HL-60 (cell line): Measurements from ENCODE around the gene FGFR3.

Source experiments
- DNase-seq, 2 experiments: peaks; one replicate each; pipeline ENCODE4 v3.0.0-alpha.2; 2010 to 2020; ENCODE audit warnings: low read depth in 1 of 2, low spot score in 1 of 2
- H3K27ac ChIP-seq: fragments of 250-450 bp; sonication (Bioruptor Pico); replicated peaks from 2 replicates; pipeline ENCODE4 v1.5.1; 2020; ENCODE audit warnings: mild to moderate bottlenecking, moderate library complexity
- H3K27me3 ChIP-seq: fragments of 250-450 bp; sonication (Bioruptor Pico); 2 replicates; pipeline ENCODE4 v1.5.1; 2021; ENCODE audit warnings: mild to moderate bottlenecking, moderate library complexity; ENCODE audit not compliant: insufficient read depth, poor library complexity, severe bottlenecking
- H3K4me3 ChIP-seq: replicated peaks from 2 replicates; pipeline ENCODE4 v1.5.1; 2011; ENCODE audit warnings: mild to moderate bottlenecking, control low read depth, low read length; ENCODE audit not compliant: insufficient read depth
- CTCF ChIP-seq: IDR thresholded peaks from one replicate; pipeline ENCODE4 v1.5.1; 2011; ENCODE audit warnings: low read length, control low read depth, inconsistent platforms; ENCODE audit not compliant: insufficient read depth
- GABPA ChIP-seq: IDR thresholded peaks from 2 replicates; pipeline ENCODE4 v1.6.1; 2012; ENCODE audit warnings: low read depth
- POLR2AphosphoS5 ChIP-seq: IDR thresholded peaks from 2 replicates; pipeline ENCODE4 v1.6.1; 2012; ENCODE audit warnings: low read depth
- SPI1 ChIP-seq: IDR thresholded peaks from 2 replicates; pipeline ENCODE4 v1.6.1; 2012; ENCODE audit warnings: low read depth, mild to moderate bottlenecking, borderline replicate concordance
- TF ChIP-seq, protein P1 (sequence below): IDR thresholded peaks from 2 replicates; pipeline ENCODE4 v1.6.1; 2012; ENCODE audit warnings: low read depth; ENCODE audit not compliant: insufficient replicate concordance

The FGFR3 gene

DNA sequence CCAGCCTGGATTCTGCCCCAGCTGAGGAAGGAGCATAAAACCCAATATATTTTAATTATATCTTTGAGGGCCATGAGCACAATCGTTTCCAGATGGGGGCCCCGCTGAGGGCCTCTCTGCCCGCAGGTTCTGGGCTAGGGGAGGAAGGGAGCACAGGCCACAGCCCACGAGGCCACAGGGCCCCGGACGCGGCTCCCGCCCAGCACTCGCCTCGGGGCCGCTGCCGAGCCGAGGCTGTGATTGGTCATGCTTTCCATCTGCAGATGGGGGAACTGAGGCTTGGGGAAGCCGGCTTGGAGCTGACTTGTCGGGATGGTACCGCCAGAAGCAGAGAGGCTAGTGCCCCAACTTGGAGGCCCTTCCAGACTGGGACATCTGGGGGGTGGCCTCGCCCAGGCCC, 37.8 kb upstream of the FGFR3 start:
- H3K27ac ChIP-seq: no peak overlapping the region
- DNase-seq: no peak
- TF ChIP-seq, protein P1, sequence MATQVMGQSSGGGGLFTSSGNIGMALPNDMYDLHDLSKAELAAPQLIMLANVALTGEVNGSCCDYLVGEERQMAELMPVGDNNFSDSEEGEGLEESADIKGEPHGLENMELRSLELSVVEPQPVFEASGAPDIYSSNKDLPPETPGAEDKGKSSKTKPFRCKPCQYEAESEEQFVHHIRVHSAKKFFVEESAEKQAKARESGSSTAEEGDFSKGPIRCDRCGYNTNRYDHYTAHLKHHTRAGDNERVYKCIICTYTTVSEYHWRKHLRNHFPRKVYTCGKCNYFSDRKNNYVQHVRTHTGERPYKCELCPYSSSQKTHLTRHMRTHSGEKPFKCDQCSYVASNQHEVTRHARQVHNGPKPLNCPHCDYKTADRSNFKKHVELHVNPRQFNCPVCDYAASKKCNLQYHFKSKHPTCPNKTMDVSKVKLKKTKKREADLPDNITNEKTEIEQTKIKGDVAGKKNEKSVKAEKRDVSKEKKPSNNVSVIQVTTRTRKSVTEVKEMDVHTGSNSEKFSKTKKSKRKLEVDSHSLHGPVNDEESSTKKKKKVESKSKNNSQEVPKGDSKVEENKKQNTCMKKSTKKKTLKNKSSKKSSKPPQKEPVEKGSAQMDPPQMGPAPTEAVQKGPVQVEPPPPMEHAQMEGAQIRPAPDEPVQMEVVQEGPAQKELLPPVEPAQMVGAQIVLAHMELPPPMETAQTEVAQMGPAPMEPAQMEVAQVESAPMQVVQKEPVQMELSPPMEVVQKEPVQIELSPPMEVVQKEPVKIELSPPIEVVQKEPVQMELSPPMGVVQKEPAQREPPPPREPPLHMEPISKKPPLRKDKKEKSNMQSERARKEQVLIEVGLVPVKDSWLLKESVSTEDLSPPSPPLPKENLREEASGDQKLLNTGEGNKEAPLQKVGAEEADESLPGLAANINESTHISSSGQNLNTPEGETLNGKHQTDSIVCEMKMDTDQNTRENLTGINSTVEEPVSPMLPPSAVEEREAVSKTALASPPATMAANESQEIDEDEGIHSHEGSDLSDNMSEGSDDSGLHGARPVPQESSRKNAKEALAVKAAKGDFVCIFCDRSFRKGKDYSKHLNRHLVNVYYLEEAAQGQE: no peak
- TF ChIP-seq POLR2AphosphoS5: no peak
- TF ChIP-seq CTCF: no peak
- TF ChIP-seq SPI1: no peak
- no peak for TF ChIP-seq GABPA
- H3K27me3 ChIP-seq: no peaks in the 10 kb centered on the region
- H3K4me3 ChIP-seq: no peak overlapping the region

DNA sequence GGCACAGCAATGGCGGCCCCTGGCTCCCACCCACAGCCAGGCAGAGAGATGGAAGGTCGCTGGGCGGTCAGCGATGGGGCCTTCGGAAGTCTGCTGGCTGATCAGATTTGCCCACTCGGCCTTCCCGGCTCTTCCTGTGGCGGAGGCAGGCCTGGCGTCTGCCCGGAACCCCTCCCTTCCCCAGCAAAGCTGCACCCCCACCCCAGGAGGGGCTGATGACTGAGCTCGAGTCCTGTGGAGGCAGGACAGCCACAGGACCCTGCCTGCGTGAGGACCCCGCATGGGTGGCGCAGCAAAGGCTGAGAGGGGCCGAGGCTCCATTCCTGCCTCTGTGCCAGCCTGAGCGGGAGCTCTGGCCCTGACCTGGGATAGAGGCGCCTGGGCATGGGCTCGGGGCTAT, 37.0 kb upstream of the FGFR3 start:
- TF ChIP-seq SPI1 (no peak), GABPA (no peak), CTCF (no peak), POLR2AphosphoS5 (no peak)
- DNase-seq: no peak
- Histone ChIP-seq H3K4me3 (no peak overlapping the region), H3K27ac (no peak overlapping the region), H3K27me3 (no peaks in the 10 kb centered on the region)

DNA sequence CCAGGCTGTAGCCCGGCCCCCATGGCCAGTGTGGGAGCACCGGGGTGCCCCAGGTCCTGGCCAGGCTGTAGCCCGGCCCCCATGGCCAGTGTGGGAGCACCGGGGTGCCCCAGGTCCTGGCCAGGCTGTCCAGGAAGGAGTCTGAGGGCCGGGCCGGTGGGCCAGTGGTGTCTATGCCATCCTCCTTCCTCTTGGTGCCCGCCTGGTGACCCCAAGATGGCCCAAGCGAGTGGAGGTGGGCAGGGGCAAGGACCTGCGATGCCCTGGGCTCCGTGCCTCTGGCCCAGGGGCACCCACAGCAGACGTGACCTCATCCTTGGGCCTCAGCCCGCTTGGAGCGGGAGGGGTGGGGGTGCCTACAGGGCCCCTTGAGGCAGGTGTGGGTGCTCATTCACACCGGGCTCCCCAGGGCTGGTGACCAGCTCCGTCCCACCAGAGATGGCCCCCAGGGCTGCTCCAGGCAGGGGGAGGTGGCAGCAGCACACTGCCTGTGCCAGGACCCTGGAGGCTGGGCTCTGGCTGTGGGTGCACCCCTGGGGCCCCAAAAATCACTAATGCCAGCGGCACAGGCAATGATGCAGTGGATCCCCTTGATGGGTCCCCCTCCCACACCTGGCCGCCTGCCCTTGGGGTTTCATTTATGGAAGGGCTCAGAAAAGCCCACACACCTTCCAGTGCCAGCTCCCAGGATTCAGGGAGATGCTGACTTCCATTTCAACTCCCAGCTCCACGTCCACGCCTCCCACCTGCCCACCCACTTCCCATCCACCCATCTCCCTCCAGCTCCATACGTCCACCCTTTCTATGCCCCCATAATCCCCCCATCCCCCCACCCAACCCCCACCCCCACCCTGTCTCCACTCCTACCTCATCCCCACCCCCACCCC, 36.0 kb upstream of the FGFR3 start:
- no peak for DNase-seq
- H3K27ac ChIP-seq: no peak overlapping the region
- no peaks in the 10 kb centered on the region for H3K27me3 ChIP-seq
- TF ChIP-seq GABPA: no peak
- TF ChIP-seq POLR2AphosphoS5: no peak
- no peak for TF ChIP-seq CTCF
- no peak for TF ChIP-seq SPI1
- TF ChIP-seq, protein P1: no peak
- no peak overlapping the region for H3K4me3 ChIP-seq

GRCh38 chr4:1757836-1758235, 35.3 kb upstream of the FGFR3 start:
- TF ChIP-seq, protein P1: no peak
- TF ChIP-seq CTCF (no peak), POLR2AphosphoS5 (no peak), GABPA (no peak), SPI1 (no peak)
- Histone ChIP-seq H3K4me3 (no peak overlapping the region), H3K27ac (no peak overlapping the region), H3K27me3 (peaks cover 7% of the 10 kb centered on the region)
- DNase-seq: no peak
